ENCODE measurements around the gene EPHB2. TPM values are rescaled to one million over a fixed set of nuclear protein-coding genes. Genes with fewer than 3 reads are reported as not detected.

The EPHB2 gene
- total RNA-seq, 6 experiments from 2014 or later = 0.24 to 1.8 (median 0.62) TPM

DNA sequence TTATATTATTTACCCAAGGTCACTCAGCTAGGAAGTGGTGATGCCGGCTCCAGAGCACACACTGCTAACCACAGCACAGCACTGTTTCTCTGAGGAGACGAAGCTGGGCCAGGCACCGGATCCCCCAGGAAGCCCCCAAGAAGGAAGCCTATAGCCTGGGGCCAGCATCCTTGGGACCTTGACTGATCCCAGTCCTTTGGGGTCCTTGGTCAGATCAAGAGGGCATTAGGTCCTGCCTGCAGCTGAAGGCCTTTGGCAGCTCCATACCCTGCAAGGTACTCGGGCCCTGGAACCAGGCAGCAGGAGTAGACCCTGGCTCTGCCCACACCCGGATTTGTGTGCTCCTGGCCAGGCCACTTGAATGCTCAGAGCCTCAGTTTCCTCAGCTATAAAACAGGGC is 134.0 kb downstream of the EPHB2 start:
- Histone ChIP-seq H3K27me3 (no peaks in the 10 kb centered on the region), H3K4me1 (no peaks in the 10 kb centered on the region), H3K9me3 (no peaks in the 10 kb centered on the region), H3K27ac (no peak overlapping the region), H3K4me3 (no peak overlapping the region), H3K36me3 (no peaks in the 10 kb centered on the region)
- no CpG with 5 or more reads among the region's 5 CpGs for WGBS (ENCODE audit: insufficient coverage, low coverage, low lambda C conversion rate, missing lambda C conversion rate)
- TF ChIP-seq, protein P1, sequence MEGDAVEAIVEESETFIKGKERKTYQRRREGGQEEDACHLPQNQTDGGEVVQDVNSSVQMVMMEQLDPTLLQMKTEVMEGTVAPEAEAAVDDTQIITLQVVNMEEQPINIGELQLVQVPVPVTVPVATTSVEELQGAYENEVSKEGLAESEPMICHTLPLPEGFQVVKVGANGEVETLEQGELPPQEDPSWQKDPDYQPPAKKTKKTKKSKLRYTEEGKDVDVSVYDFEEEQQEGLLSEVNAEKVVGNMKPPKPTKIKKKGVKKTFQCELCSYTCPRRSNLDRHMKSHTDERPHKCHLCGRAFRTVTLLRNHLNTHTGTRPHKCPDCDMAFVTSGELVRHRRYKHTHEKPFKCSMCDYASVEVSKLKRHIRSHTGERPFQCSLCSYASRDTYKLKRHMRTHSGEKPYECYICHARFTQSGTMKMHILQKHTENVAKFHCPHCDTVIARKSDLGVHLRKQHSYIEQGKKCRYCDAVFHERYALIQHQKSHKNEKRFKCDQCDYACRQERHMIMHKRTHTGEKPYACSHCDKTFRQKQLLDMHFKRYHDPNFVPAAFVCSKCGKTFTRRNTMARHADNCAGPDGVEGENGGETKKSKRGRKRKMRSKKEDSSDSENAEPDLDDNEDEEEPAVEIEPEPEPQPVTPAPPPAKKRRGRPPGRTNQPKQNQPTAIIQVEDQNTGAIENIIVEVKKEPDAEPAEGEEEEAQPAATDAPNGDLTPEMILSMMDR (IDR thresholded peaks at IDR 0.05) = no peak
- TF ChIP-seq POLR2A (IDR thresholded peaks at IDR 0.05) = no peak
- ATAC-seq = no peak
- intact Hi-C loops (cut with DNase I) = no loop called here
- DNase-seq = no peak

DNA sequence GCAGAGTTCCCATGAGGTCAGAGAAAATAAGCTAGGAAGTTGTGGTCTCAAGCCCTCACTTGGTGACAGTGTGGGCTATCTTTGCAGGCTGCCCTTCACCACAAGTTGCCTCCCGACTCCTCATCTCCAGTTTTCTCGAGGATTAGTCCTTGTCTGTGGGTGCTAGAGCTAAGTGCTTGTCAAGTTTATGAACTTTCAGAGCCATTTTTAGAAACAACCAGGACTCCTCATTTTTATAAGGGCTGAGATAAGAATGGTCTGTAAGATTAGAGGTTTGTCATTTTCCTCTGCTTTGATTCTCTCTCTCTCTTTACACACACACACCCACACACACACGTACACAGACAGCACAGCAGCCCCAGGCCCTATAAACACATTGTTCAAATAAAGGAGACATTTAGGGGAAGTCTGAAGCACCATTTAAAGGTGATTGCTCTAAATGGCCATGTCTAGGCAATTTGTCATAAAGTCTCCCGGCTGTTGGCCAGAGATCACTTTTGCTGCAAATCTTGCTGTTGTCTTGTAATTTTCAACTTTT is 134.8 kb downstream of the EPHB2 start:
- Histone ChIP-seq H3K4me1 (no peaks in the 10 kb centered on the region), H3K27me3 (no peaks in the 10 kb centered on the region), H3K27ac (no peak overlapping the region), H3K9me3 (no peaks in the 10 kb centered on the region), H3K36me3 (no peaks in the 10 kb centered on the region), H3K4me3 (no peak overlapping the region)
- ATAC-seq (no peak), DNase-seq (no peak)
- TF ChIP-seq POLR2A (IDR thresholded peaks at IDR 0.05) = no peak
- TF ChIP-seq, protein P1 (IDR thresholded peaks at IDR 0.05) = no peak
- intact Hi-C loops (cut with DNase I) = no loop called here
- 42% methylated on average over 4 of the region's 4 CpGs for WGBS (ENCODE audit: insufficient coverage, low coverage, low lambda C conversion rate, missing lambda C conversion rate)

DNA sequence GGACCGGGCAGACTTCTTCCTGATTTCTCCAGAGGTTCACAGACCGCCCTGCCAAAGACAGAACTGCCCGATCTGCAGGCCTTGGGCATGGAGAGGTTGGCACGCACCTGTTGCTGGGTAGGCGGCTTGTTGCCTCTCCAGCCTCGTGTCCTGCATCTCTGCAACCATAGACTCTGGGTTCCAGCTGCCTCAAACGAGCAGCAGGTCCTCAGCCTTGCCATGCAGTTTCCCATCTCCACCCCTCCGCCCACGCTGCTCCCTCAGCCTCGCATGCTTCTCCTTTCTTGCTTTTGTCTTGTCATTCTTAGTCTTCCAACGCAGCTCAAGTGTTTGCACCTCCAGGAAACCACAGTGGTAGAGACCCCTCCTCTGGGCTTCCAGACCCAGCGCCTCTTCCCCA is 135.8 kb downstream of the EPHB2 start:
- DNase-seq = no peak
- intact Hi-C loops (cut with DNase I) = no loop called here
- no peaks in the 10 kb centered on the region for H3K9me3 ChIP-seq
- no peaks in the 10 kb centered on the region for H3K4me1 ChIP-seq
- no peaks in the 10 kb centered on the region for H3K36me3 ChIP-seq
- H3K4me3 ChIP-seq = no peak overlapping the region
- no peaks in the 10 kb centered on the region for H3K27me3 ChIP-seq
- TF ChIP-seq POLR2A (IDR thresholded peaks at IDR 0.05) = no peak
- TF ChIP-seq, protein P1 (IDR thresholded peaks at IDR 0.05) = no peak
- peak in 2 of 4 donors; percentile 29 to 36 for ATAC-seq
- no peak overlapping the region for H3K27ac ChIP-seq
- WGBS (ENCODE audit: insufficient coverage, low coverage, low lambda C conversion rate, missing lambda C conversion rate) = 56% methylated on average over 8 of the region's 12 CpGs

DNA sequence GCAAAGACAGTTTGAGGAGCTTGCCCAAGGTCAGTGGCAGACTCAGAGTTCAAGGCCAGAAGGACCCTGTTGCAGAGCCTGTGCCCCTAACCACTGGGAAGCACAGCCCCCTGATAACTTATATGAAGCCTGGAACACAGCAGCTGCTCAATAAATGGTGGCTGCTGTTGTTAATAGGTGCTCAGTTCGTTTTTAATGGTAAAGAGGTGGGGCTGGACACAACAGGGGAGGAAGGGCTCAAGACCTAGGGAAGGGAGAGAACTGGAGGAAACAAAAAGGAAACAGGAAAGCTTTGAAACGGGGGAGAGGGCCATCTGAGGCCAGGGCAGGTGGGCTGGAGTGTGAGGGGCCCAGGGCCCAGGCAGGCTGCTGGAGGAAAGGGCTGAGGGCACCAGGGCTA is 136.6 kb downstream of the EPHB2 start:
- intact Hi-C loops (cut with DNase I) = no loop called here
- Histone ChIP-seq H3K36me3 (no peaks in the 10 kb centered on the region), H3K27ac (no peak overlapping the region), H3K9me3 (no peaks in the 10 kb centered on the region), H3K4me3 (no peak overlapping the region), H3K4me1 (no peaks in the 10 kb centered on the region), H3K27me3 (no peaks in the 10 kb centered on the region)
- TF ChIP-seq POLR2A (IDR thresholded peaks at IDR 0.05) = no peak
- TF ChIP-seq, protein P1 (IDR thresholded peaks at IDR 0.05) = no peak
- DNase-seq (no peak), ATAC-seq (no peak)
- 8% methylated on average over 2 of the region's 2 CpGs for WGBS (ENCODE audit: insufficient coverage, low coverage, low lambda C conversion rate, missing lambda C conversion rate)

DNA sequence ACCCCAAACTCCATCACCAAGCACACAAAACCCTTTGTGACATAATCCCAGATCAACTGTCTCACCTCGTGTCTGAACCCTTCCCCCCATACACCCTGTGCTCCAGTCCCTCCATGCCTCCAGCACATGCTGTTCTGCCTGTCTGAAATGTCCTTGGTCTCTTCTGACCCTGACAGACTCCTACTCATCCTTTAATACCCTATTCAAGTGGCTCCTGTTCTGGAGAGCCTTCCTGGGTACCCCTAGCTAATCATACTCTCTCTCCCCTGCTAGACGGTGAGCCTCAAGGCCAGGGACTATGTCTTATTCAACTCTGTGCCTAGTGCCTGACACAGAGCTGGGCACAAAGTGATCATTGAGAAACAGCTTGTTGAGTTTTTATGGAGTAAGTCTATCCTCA is 137.1 kb downstream of the EPHB2 start:
- intact Hi-C loops (cut with DNase I) = no loop called here
- 84% methylated on average over 2 of the region's 2 CpGs for WGBS (ENCODE audit: insufficient coverage, low coverage, low lambda C conversion rate, missing lambda C conversion rate)
- Histone ChIP-seq H3K36me3 (no peaks in the 10 kb centered on the region), H3K27me3 (no peaks in the 10 kb centered on the region), H3K27ac (no peak overlapping the region), H3K9me3 (no peaks in the 10 kb centered on the region), H3K4me3 (no peak overlapping the region), H3K4me1 (no peaks in the 10 kb centered on the region)
- TF ChIP-seq, protein P1 (IDR thresholded peaks at IDR 0.05) = no peak
- no peak for TF ChIP-seq POLR2A (IDR thresholded peaks at IDR 0.05)
- no peak for DNase-seq
- no peak for ATAC-seq
